NCI-H1417 treated with DMSO at 0.1 percent for 48 hours (cell line): ENCODE measurements around the gene MED13L.
A peak's percentile ranks its signal among the peaks of the same experiment; 100 is the strongest.

Experiments used
- DNase-seq: peaks from one replicate; lab custom pipeline; 2025; lab: John Stamatoyannopoulos, UW

The MED13L gene

GRCh38 chr12:115941362-115941761 is 336.1 kb downstream of the MED13L start:
- DNase-seq, result no peak

GRCh38 chr12:115938794-115939377 is 338.6 kb downstream of the MED13L start:
- no peak for DNase-seq

GRCh38 chr12:115936997-115937916 is 340.2 kb downstream of the MED13L start:
- no peak for DNase-seq

GRCh38 chr12:115934877-115935276 is 342.6 kb downstream of the MED13L start:
- no peak for DNase-seq

- no peak for DNase-seq
These were observed 343.4 kb downstream of the MED13L start for GRCh38 chr12:115934046-115934445.

GRCh38 chr12:115932066-115932465 is 345.4 kb downstream of the MED13L start:
- DNase-seq, result no peak

GRCh38 chr12:115930336-115930735 is 347.2 kb downstream of the MED13L start:
- no peak for DNase-seq

GRCh38 chr12:115926037-115926670 is 351.3 kb downstream of the MED13L start:
- DNase-seq, result no peak

- no peak for DNase-seq
These were observed 353.6 kb downstream of the MED13L start for GRCh38 chr12:115923851-115924250.

GRCh38 chr12:115922952-115923564 is 354.4 kb downstream of the MED13L start:
- no peak for DNase-seq

- no peak for DNase-seq
These were observed 356.9 kb downstream of the MED13L start for GRCh38 chr12:115920395-115921183.

GRCh38 chr12:115918763-115919162 is 358.7 kb downstream of the MED13L start:
- DNase-seq, result no peak

GRCh38 chr12:115916910-115917668 is 360.4 kb downstream of the MED13L start:
- peak; percentile 37 for DNase-seq

- no peak for DNase-seq
These were observed 363.4 kb downstream of the MED13L start for GRCh38 chr12:115914122-115914521.

- no peak for DNase-seq
These were observed 365.1 kb downstream of the MED13L start for GRCh38 chr12:115912440-115912839.

GRCh38 chr12:115911360-115911759 is 366.1 kb downstream of the MED13L start:
- DNase-seq, result no peak

GRCh38 chr12:115910057-115910456 is 367.4 kb downstream of the MED13L start:
- DNase-seq, result no peak
